HG02623 (cell line): ENCODE measurements around the gene TFDP3.

Experiments used
- ATAC-seq: cut with Tn5 transposase; IDR thresholded peaks from one replicate; pipeline ENCODE4 v1.9.1; 2021; ENCODE audit warnings: moderate library complexity; ENCODE audit not compliant: unreplicated experiment

Gene TFDP3

GRCh38 chrX:133189195-133189594 lies 29.0 kb downstream of the TFDP3 start:
- no peak for ATAC-seq

GRCh38 chrX:133188631-133189030 lies 29.5 kb downstream of the TFDP3 start:
- no peak for ATAC-seq

- no peak for ATAC-seq
These were observed 32.2 kb downstream of the TFDP3 start for GRCh38 chrX:133185938-133186337.

- ATAC-seq: no peak
These were observed 33.0 kb downstream of the TFDP3 start for GRCh38 chrX:133185119-133185518.

- ATAC-seq: no peak
These were observed 34.3 kb downstream of the TFDP3 start for GRCh38 chrX:133183806-133184205.

GRCh38 chrX:133179500-133179899 lies 38.7 kb downstream of the TFDP3 start:
- no peak for ATAC-seq

- no peak for ATAC-seq
These were observed 41.0 kb downstream of the TFDP3 start for GRCh38 chrX:133177202-133177601.

- ATAC-seq: no peak
These were observed 42.5 kb downstream of the TFDP3 start for GRCh38 chrX:133175605-133176004.

GRCh38 chrX:133175162-133175561 lies 43.0 kb downstream of the TFDP3 start:
- no peak for ATAC-seq

- ATAC-seq: no peak
These were observed 46.0 kb downstream of the TFDP3 start for GRCh38 chrX:133171962-133172708.
